WTC11 (cell line): Measurements from ENCODE around the gene GAGE12J.
"Not testable (repeated sequence)": the region's sequence is repeated elsewhere in the genome, so short reads cannot be mapped to it uniquely, and the experiment has no call there.

Experiments used
- ATF2 ChIP-seq: sonication (generic); formaldehyde crosslinking; IDR thresholded peaks from 2 replicates; pipeline ENCODE4 v1.8.1; 2022; ENCODE audit warnings: low read depth, missing genetic modification reagents, borderline replicate concordance
- CBFB ChIP-seq: sonication (generic); formaldehyde crosslinking; IDR thresholded peaks from 2 replicates; pipeline ENCODE4 v1.8.1; 2022; ENCODE audit warnings: mild to moderate bottlenecking, low read depth, missing genetic modification reagents
- JAZF1 ChIP-seq: fragments of 250-450 bp; sonication (Bioruptor Pico); IDR thresholded peaks from 2 replicates; pipeline ENCODE4 v1.9.0; 2021; ENCODE audit warnings: moderate library complexity, mild to moderate bottlenecking, inconsistent platforms
- MYBL2 ChIP-seq: sonication (generic); formaldehyde crosslinking; IDR thresholded peaks from 2 replicates; pipeline ENCODE4 v1.8.1; 2023; ENCODE audit warnings: mild to moderate bottlenecking, moderate library complexity, missing genetic modification reagents
- NFYB ChIP-seq: sonication (generic); formaldehyde crosslinking; conservative IDR thresholded peaks from 2 replicates; pipeline ENCODE4 v1.8.0; 2022; ENCODE audit warnings: low read depth, missing genetic modification reagents
- TEAD4 ChIP-seq: sonication (generic); formaldehyde crosslinking; IDR thresholded peaks from 2 replicates; pipeline ENCODE4 v1.8.0; 2022; ENCODE audit warnings: mild to moderate bottlenecking, missing genetic modification reagents
- TF ChIP-seq, protein P1 (sequence below): fragments of 200-600 bp; IDR thresholded peaks from 2 replicates; pipeline ENCODE4 v1.8.0; 2022; ENCODE audit warnings: antibody characterized with exemption
- TF ChIP-seq, protein P2 (sequence below): sonication (generic); formaldehyde crosslinking; IDR thresholded peaks from 2 replicates; pipeline ENCODE4 v1.8.0; 2022; ENCODE audit warnings: mild to moderate bottlenecking, missing genetic modification reagents
- TF ChIP-seq, protein P3 (sequence below): sonication (generic); formaldehyde crosslinking; IDR thresholded peaks from 2 replicates; pipeline ENCODE4 v1.8.0; 2022; ENCODE audit warnings: mild to moderate bottlenecking, missing genetic modification reagents

GRCh38 chrX:49299293-49299692 lies 22.5 kb upstream of the GAGE12J start:
- TF ChIP-seq, protein P1, sequence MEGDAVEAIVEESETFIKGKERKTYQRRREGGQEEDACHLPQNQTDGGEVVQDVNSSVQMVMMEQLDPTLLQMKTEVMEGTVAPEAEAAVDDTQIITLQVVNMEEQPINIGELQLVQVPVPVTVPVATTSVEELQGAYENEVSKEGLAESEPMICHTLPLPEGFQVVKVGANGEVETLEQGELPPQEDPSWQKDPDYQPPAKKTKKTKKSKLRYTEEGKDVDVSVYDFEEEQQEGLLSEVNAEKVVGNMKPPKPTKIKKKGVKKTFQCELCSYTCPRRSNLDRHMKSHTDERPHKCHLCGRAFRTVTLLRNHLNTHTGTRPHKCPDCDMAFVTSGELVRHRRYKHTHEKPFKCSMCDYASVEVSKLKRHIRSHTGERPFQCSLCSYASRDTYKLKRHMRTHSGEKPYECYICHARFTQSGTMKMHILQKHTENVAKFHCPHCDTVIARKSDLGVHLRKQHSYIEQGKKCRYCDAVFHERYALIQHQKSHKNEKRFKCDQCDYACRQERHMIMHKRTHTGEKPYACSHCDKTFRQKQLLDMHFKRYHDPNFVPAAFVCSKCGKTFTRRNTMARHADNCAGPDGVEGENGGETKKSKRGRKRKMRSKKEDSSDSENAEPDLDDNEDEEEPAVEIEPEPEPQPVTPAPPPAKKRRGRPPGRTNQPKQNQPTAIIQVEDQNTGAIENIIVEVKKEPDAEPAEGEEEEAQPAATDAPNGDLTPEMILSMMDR, result not testable (repeated sequence)
- not testable (repeated sequence) for TF ChIP-seq CBFB (CRISPR knock-in tag); MYBL2 (CRISPR knock-in tag); NFYB (CRISPR knock-in tag); TEAD4; JAZF1; ATF2 (CRISPR knock-in tag)
- TF ChIP-seq, protein P2, sequence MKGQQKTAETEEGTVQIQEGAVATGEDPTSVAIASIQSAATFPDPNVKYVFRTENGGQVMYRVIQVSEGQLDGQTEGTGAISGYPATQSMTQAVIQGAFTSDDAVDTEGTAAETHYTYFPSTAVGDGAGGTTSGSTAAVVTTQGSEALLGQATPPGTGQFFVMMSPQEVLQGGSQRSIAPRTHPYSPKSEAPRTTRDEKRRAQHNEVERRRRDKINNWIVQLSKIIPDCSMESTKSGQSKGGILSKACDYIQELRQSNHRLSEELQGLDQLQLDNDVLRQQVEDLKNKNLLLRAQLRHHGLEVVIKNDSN, result not testable (repeated sequence)
- TF ChIP-seq, protein P3, sequence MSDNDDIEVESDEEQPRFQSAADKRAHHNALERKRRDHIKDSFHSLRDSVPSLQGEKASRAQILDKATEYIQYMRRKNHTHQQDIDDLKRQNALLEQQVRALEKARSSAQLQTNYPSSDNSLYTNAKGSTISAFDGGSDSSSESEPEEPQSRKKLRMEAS (CRISPR knock-in tag), result not testable (repeated sequence)
